ENCODE measurements around the gene PI4KB. TPM values are rescaled to one million over a fixed set of nuclear protein-coding genes. Genes with fewer than 3 reads are reported as not detected.

The PI4KB gene
- 22.8 and 25.8 TPM in 2 replicates for polyA plus RNA-seq
- polyA minus RNA-seq, result 39.2 and 39.8 TPM in 2 replicates

DNA sequence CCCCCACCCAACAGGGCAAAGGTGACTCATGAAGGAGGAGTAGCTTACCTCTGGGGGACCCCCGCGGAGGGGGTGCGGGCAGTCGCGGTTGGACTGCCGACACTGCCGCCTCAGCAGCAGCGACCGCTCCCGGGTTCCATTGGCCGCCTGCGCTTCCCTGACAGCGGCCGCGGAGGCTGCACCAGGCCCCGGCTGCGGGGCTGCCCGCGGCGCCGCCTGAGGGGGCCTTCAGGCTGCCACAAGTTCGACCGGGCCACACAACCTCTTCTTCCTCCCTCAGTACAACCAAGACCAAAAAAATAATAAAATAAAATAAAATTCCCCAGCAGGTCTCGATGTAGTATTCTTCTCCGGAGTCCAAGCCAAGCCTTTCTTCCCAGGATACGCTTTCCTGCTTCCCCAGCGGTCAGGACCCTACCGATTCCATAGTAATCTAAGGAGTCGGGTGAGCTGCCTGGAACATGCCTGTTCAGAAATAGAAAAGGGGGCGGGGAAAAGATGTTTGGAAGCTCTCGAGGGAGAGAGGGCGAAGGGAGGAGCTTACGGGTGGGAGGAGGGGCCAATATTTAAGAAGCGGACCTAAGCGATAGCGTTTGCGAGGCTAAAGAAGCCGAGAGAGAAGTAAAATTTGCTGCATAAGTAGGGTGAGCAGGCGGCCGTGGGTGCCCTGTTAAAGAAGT lies at the start of gene PI4KB:
Gene PI4KB, minus strand, starts transcription at position 194 of the 680 bp plus-strand sequence. CDS start 10,935 bp downstream, outside the sequence.
- peak within 1 kb of the TSS; percentile 89 for H3K4me3 ChIP-seq (ENCODE audit: low read length)
- TF ChIP-seq POLR2AphosphoS5 (IDR thresholded peaks at IDR 0.05), result peak; percentile 69
- TF ChIP-seq, protein P1, sequence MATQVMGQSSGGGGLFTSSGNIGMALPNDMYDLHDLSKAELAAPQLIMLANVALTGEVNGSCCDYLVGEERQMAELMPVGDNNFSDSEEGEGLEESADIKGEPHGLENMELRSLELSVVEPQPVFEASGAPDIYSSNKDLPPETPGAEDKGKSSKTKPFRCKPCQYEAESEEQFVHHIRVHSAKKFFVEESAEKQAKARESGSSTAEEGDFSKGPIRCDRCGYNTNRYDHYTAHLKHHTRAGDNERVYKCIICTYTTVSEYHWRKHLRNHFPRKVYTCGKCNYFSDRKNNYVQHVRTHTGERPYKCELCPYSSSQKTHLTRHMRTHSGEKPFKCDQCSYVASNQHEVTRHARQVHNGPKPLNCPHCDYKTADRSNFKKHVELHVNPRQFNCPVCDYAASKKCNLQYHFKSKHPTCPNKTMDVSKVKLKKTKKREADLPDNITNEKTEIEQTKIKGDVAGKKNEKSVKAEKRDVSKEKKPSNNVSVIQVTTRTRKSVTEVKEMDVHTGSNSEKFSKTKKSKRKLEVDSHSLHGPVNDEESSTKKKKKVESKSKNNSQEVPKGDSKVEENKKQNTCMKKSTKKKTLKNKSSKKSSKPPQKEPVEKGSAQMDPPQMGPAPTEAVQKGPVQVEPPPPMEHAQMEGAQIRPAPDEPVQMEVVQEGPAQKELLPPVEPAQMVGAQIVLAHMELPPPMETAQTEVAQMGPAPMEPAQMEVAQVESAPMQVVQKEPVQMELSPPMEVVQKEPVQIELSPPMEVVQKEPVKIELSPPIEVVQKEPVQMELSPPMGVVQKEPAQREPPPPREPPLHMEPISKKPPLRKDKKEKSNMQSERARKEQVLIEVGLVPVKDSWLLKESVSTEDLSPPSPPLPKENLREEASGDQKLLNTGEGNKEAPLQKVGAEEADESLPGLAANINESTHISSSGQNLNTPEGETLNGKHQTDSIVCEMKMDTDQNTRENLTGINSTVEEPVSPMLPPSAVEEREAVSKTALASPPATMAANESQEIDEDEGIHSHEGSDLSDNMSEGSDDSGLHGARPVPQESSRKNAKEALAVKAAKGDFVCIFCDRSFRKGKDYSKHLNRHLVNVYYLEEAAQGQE (IDR thresholded peaks at IDR 0.05; ENCODE audit: borderline replicate concordance), result peak; percentile 30
- peak; percentile 57 for TF ChIP-seq MXI1 (conservative IDR thresholded peaks at IDR 0.05; ENCODE audit: poor library complexity, severe bottlenecking)
- no peak for TF ChIP-seq RAD21 (conservative IDR thresholded peaks at IDR 0.05)
- TF ChIP-seq, protein P2, sequence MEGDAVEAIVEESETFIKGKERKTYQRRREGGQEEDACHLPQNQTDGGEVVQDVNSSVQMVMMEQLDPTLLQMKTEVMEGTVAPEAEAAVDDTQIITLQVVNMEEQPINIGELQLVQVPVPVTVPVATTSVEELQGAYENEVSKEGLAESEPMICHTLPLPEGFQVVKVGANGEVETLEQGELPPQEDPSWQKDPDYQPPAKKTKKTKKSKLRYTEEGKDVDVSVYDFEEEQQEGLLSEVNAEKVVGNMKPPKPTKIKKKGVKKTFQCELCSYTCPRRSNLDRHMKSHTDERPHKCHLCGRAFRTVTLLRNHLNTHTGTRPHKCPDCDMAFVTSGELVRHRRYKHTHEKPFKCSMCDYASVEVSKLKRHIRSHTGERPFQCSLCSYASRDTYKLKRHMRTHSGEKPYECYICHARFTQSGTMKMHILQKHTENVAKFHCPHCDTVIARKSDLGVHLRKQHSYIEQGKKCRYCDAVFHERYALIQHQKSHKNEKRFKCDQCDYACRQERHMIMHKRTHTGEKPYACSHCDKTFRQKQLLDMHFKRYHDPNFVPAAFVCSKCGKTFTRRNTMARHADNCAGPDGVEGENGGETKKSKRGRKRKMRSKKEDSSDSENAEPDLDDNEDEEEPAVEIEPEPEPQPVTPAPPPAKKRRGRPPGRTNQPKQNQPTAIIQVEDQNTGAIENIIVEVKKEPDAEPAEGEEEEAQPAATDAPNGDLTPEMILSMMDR (IDR thresholded peaks at IDR 0.05; ENCODE audit: poor library complexity, severe bottlenecking), result no peak
- TF ChIP-seq SMC3 (conservative IDR thresholded peaks at IDR 0.05; ENCODE audit: poor library complexity), result no peak
- TF ChIP-seq TAF1 (IDR thresholded peaks at IDR 0.05; ENCODE audit: low read depth), result peak; percentile 55
- TF ChIP-seq EZH2 (IDR thresholded peaks at IDR 0.05; ENCODE audit: borderline replicate concordance, insufficient read depth, low read length, poor library complexity, severe bottlenecking), result no peak
- no peaks in the 10 kb centered on the region for H4K20me1 ChIP-seq (ENCODE audit: insufficient read depth)

DNA sequence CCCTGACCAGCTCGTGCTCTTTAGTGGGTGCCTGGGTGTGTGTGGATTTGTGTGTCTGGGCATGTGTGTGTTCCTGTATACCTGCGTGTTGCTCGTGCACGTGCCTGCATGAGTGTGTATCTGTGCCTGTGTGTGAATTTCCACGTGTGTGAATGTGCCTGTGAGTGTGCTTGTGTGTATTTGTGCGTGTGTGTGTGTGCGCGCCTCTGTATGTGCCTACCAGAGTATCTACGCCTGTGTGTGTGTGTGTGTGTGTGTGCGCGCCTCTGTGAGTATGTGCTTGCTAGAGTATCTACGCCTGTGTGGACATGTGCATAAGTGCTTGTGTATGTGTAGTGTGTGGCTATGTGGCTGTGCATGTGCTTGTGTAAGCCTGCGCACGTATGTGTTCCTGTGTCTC lies 46.0 kb upstream of the PI4KB start:
- no peaks in the 10 kb centered on the region for H3K27me3 ChIP-seq (ENCODE audit: insufficient read depth, low read depth, low read length)
- H4K20me1 ChIP-seq (ENCODE audit: insufficient read depth), result no peaks in the 10 kb centered on the region
- H3K27ac ChIP-seq (ENCODE audit: low read length), result no peak overlapping the region
- H3F3A ChIP-seq (ENCODE audit: insufficient read depth, low read length, poor library complexity, severe bottlenecking), result no peaks in the 10 kb centered on the region
- no peak overlapping the region for H3K4me2 ChIP-seq (ENCODE audit: low read length)
- no peak overlapping the region for H3K4me3 ChIP-seq (ENCODE audit: low read length)
- no peaks in the 10 kb centered on the region for H3K36me3 ChIP-seq (ENCODE audit: insufficient read depth, low read length)
- H3K79me2 ChIP-seq (replicated peaks; ENCODE audit: insufficient read depth, low read length), result no peaks in the 10 kb centered on the region
- H3K9me2 ChIP-seq (ENCODE audit: insufficient read depth, low read length), result no peaks in the 10 kb centered on the region
- H2AFZ ChIP-seq (ENCODE audit: low read depth, low read length), result no peak overlapping the region
- no peak overlapping the region for H3K9ac ChIP-seq (ENCODE audit: low read length)
- TF ChIP-seq EP300 (conservative IDR thresholded peaks at IDR 0.05; ENCODE audit: poor library complexity, severe bottlenecking), result no peak
- TF ChIP-seq EZH2 (IDR thresholded peaks at IDR 0.05; ENCODE audit: borderline replicate concordance, insufficient read depth, low read length, poor library complexity, severe bottlenecking), result no peak
- TF ChIP-seq, protein P1 (IDR thresholded peaks at IDR 0.05; ENCODE audit: borderline replicate concordance), result no peak
- no peak for TF ChIP-seq SMC3 (conservative IDR thresholded peaks at IDR 0.05; ENCODE audit: poor library complexity)
- H3K9me3 ChIP-seq (ENCODE audit: low read length), result no peaks in the 10 kb centered on the region

More for the DNA sequence above, at the start of gene PI4KB:
- H3F3A ChIP-seq (ENCODE audit: insufficient read depth, low read length, poor library complexity, severe bottlenecking), result no peaks in the 10 kb centered on the region
- H3K4me2 ChIP-seq (ENCODE audit: low read length), result peak within 1 kb of the TSS; percentile 99
- H3K9me3 ChIP-seq (ENCODE audit: low read length), result no peaks in the 10 kb centered on the region
- peaks cover 16% of the 10 kb centered on the region for H3K79me2 ChIP-seq (replicated peaks; ENCODE audit: insufficient read depth, low read length)
- H3K27me3 ChIP-seq (ENCODE audit: insufficient read depth, low read depth, low read length), result no peaks in the 10 kb centered on the region
- H3K27ac ChIP-seq (ENCODE audit: low read length), result peak within 1 kb of the TSS; percentile 89
- H3K36me3 ChIP-seq (ENCODE audit: insufficient read depth, low read length), result peaks cover 7% of the 10 kb centered on the region
- H3K9ac ChIP-seq (ENCODE audit: low read length), result peak within 1 kb of the TSS; percentile 77
- H3K9me2 ChIP-seq (ENCODE audit: insufficient read depth, low read length), result no peaks in the 10 kb centered on the region
- peak within 1 kb of the TSS; percentile 78 for H2AFZ ChIP-seq (ENCODE audit: low read depth, low read length)

All from neural cell (in vitro differentiated cells).